Subcutaneous abdominal adipose tissue (tissue), 5 donors: ENCODE measurements around the gene FOLR3.
"Not testable (repeated sequence)": the region's sequence is repeated elsewhere in the genome, so short reads cannot be mapped to it uniquely, and the experiment has no call there.

Source experiments
- H3K27ac ChIP-seq: one replicate; pipeline ENCODE4 v1.7.0; 2013; ENCODE audit warnings: low read depth, mild to moderate bottlenecking, inconsistent platforms, low read length, moderate library complexity
- H3K27me3 ChIP-seq, 5 donors: one replicate each; pipeline ENCODE4 v1.7.0; 2013; ENCODE audit warnings: low read length in 5 of 5, inconsistent platforms in 1 of 5; ENCODE audit not compliant: control insufficient read depth in 5 of 5, insufficient read depth in 4 of 5
- H3K36me3 ChIP-seq, 5 donors: one replicate each; pipeline ENCODE4 v1.7.0; 2013; ENCODE audit warnings: low read length in 5 of 5; ENCODE audit not compliant: control insufficient read depth in 5 of 5, insufficient read depth in 5 of 5
- H3K4me1 ChIP-seq, 5 donors: one replicate each; pipeline ENCODE4 v1.7.0; 2013; ENCODE audit warnings: low read length in 5 of 5, mild to moderate bottlenecking in 3 of 5, moderate library complexity in 1 of 5; ENCODE audit not compliant: control insufficient read depth in 5 of 5, insufficient read depth in 5 of 5
- H3K4me3 ChIP-seq, 5 donors: one replicate each; pipeline ENCODE4 v1.7.0; 2013; ENCODE audit warnings: low read length in 5 of 5, low read depth in 1 of 5
- H3K9ac ChIP-seq, 5 donors: one replicate each; pipeline ENCODE4 v1.7.0; 2013; ENCODE audit warnings: low read length in 5 of 5, mild to moderate bottlenecking in 4 of 5, moderate library complexity in 3 of 5
- H3K9me3 ChIP-seq, 5 donors: one replicate each; pipeline ENCODE4 v1.7.0; 2013; ENCODE audit warnings: low read length in 5 of 5; ENCODE audit not compliant: control insufficient read depth in 5 of 5
- donor health status: healthy.
- donor health status: healthy.
- donor health status: healthy.
- donor health status: healthy.
- donor health status: healthy.

The FOLR3 gene

GRCh38 chr11:72138821-72139390, 3.4 kb downstream of the FOLR3 start:
- H3K9ac ChIP-seq = no peak overlapping the region
- H3K4me1 ChIP-seq = peaks cover 0 to 2% (median 0%) of the 10 kb centered on the region in 5 donors
- H3K27ac ChIP-seq = no peak overlapping the region

GRCh38 chr11:72139500-72139899, 4.0 kb downstream of the FOLR3 start:
- Histone ChIP-seq H3K9me3 (no peaks in the 10 kb centered on the region), H3K4me1 (peaks cover 0 to 3% (median 0%) of the 10 kb centered on the region in 5 donors), H3K27ac (no peak overlapping the region), H3K27me3 (no peaks in the 10 kb centered on the region), H3K9ac (no peak overlapping the region), H3K36me3 (no peaks in the 10 kb centered on the region), H3K4me3 (no peak overlapping the region)

More at GRCh38 chr11:72138821-72139390, 3.4 kb downstream of the FOLR3 start:
- Histone ChIP-seq H3K36me3 (no peaks in the 10 kb centered on the region), H3K27me3 (no peaks in the 10 kb centered on the region), H3K4me3 (no peak overlapping the region), H3K9me3 (no peaks in the 10 kb centered on the region)

GRCh38 chr11:72140661-72141060, 5.1 kb downstream of the FOLR3 start:
- no peaks in the 10 kb centered on the region for H3K27me3 ChIP-seq
- no peaks in the 10 kb centered on the region for H3K9me3 ChIP-seq
- no peak overlapping the region for H3K4me3 ChIP-seq
- H3K36me3 ChIP-seq = no peaks in the 10 kb centered on the region
- no peak overlapping the region for H3K27ac ChIP-seq
- peaks cover 0 to 3% (median 0%) of the 10 kb centered on the region in 5 donors for H3K4me1 ChIP-seq
- no peak overlapping the region for H3K9ac ChIP-seq

DNA sequence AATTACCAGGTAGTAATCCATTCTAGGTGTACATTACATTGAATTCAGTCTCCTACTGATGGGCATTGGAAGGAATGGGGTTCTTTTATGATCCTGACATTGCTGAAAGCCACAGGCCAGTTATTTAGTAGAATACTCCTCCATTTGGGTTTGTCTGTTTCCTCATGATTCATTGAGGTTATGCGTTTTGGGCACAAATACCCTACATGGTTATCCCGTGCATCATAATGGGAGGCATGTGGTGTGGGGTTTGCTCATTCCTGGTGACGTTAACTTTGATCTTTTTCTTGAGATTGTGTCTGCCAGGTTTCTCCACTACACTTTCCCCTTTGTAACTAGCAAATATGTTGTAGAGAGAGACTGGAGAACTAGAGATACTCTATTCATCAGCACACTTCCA, 5.5 kb downstream of the FOLR3 start:
- H3K36me3 ChIP-seq = no peaks in the 10 kb centered on the region
- peaks cover 0 to 3% (median 0%) of the 10 kb centered on the region in 5 donors for H3K4me1 ChIP-seq
- no peak overlapping the region for H3K27ac ChIP-seq
- no peaks in the 10 kb centered on the region for H3K9me3 ChIP-seq
- no peak overlapping the region for H3K9ac ChIP-seq
- H3K27me3 ChIP-seq = no peaks in the 10 kb centered on the region
- no peak overlapping the region for H3K4me3 ChIP-seq

DNA sequence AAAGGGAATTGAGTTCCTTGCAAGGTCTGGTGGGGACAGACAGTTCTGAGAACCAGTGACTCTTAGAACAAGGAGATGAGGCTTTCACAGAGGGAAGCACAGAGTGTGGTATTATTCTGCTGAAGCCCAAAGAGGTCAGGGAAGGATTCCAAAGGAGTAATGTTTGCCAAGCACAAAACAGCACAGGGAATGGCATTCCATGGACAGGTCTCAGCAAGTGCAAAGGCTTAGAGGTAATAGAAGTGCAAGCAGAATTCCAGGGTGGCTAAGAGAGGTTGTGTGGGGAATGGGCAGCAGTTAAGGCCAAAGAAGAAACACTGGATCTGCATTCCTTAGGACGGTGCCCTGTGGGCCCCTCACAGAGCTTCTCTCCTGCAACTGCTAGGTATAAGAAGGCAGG, 6.6 kb downstream of the FOLR3 start:
- not testable (repeated sequence) for H3K36me3 ChIP-seq, H3K4me3 ChIP-seq, H3K27ac ChIP-seq, H3K27me3 ChIP-seq, H3K4me1 ChIP-seq, H3K9ac ChIP-seq, H3K9me3 ChIP-seq

DNA sequence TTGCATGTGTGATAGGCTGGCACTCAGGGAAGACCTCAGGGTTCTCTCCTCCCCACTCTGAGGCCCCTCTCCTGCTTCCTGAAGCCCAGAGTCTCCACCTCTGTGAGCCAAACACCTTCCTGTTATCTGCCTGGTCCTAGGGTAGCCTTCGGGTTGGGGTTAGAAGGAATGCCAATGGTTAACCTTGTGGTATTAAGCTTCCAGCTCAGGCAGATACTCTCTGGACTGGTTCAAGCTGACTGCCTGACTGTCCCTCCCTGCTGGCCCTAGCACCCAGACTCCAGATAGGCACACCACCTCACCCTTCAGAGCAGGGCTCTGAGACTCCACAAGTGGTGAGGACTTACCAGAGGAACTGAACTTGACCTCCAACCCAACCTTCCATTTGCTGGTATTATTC, 7.0 kb downstream of the FOLR3 start:
- not testable (repeated sequence) for H3K36me3 ChIP-seq, H3K4me3 ChIP-seq

DNA sequence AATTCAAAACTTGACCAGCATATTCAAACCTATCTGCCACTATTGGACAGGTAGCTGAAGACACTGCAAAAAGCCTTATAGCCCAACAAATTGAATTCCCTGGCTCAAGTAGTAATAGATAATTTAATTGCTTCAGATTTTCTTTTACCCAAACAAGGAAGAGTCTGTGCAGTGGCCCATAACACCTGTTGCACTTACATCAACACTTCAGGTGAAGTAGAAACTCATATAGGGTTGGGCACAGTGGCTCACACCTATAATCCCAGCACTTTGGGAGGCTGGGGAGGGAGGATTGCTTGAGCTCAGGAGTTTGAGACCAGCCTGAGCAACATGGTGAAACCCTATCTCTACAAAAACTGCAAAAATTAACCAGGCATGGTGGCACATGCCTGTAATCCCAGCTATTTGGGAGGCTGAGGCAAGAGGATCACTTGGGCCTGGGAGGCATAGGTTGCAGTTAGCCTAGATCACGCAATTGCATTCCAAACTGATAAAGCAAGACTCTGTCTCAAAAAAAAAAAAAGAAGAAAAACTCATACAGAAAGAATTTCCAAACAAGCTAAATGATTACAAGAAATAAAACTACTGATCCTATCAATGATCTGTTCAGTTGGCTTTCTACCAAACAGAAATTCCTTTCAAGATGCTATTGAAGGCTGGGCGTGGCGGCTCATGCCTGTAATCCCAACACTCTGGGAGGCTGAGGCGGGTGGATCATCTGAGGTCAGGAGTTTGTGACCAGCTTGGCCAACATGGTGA, 9.5 kb downstream of the FOLR3 start:
- Histone ChIP-seq H3K36me3 (no peaks in the 10 kb centered on the region), H3K4me1 (peaks cover 0 to 3% (median 0%) of the 10 kb centered on the region in 5 donors), H3K27me3 (no peaks in the 10 kb centered on the region), H3K9me3 (no peaks in the 10 kb centered on the region), H3K9ac (no peak overlapping the region), H3K4me3 (no peak overlapping the region), H3K27ac (no peak overlapping the region)

More for the DNA sequence above, 7.0 kb downstream of the FOLR3 start:
- not testable (repeated sequence) for H3K27ac ChIP-seq, H3K9ac ChIP-seq, H3K4me1 ChIP-seq, H3K27me3 ChIP-seq, H3K9me3 ChIP-seq

DNA sequence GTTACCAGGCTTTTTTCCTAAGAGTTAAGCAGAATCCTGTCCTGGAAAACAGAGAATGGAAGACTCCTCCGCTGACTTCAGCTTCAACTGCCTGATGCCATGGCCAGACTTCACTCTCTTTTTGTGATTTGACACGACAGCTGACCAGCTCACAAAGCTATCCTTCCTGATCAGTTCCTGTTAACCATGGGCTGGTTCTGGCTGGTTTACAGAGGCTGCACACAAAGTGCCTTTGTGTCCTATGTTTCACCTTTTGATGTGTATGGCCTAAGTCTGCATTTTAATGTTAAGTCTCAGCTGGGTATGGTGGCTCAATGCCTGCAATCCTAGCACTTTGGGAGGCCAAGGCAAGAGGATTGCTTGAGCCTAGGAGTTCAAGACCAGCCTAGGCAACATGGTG, 11.1 kb downstream of the FOLR3 start:
- H3K36me3 ChIP-seq = no peaks in the 10 kb centered on the region
- peaks cover 0 to 3% (median 0%) of the 10 kb centered on the region in 5 donors for H3K4me1 ChIP-seq
- no peaks in the 10 kb centered on the region for H3K9me3 ChIP-seq

GRCh38 chr11:72150882-72151281, 15.4 kb downstream of the FOLR3 start:
- no peaks in the 10 kb centered on the region for H3K4me1 ChIP-seq
- H3K27ac ChIP-seq = no peak overlapping the region
- no peak overlapping the region for H3K9ac ChIP-seq
- no peaks in the 10 kb centered on the region for H3K9me3 ChIP-seq
- H3K36me3 ChIP-seq = no peaks in the 10 kb centered on the region
- H3K4me3 ChIP-seq = no peak overlapping the region
- H3K27me3 ChIP-seq = no peaks in the 10 kb centered on the region

More for the DNA sequence above, 11.1 kb downstream of the FOLR3 start:
- no peak overlapping the region for H3K27ac ChIP-seq
- no peak overlapping the region for H3K4me3 ChIP-seq
- no peak overlapping the region for H3K9ac ChIP-seq
- no peaks in the 10 kb centered on the region for H3K27me3 ChIP-seq

DNA sequence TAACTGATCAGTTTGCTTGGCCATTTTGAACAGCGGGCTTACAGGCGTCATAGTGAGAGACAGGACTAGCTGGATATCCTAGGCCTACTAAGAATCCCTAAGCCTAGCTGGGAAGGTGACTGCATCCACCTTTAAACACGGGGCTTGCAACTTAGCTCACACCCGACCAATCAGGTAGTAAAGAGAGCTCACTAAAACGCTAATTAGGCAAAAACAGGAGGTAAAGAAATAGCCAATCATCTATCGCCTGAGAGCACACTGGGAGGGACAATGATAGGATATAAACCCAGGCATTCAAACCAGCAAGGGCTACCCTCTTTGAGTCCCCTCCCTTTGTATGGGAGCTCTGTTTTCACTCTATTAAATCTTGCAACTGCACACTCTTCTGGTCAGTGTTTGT, 18.3 kb downstream of the FOLR3 start:
- not testable (repeated sequence) for H3K4me1 ChIP-seq, H3K9me3 ChIP-seq, H3K36me3 ChIP-seq, H3K4me3 ChIP-seq, H3K9ac ChIP-seq, H3K27ac ChIP-seq, H3K27me3 ChIP-seq
